Sigmoid colon (tissue), 7 donors: ENCODE measurements around the gene CEACAM16. TPM values are rescaled to one million over a fixed set of nuclear protein-coding genes. Genes with fewer than 3 reads are reported as not detected.
"Not testable (repeated sequence)": the region's sequence is repeated elsewhere in the genome, so short reads cannot be mapped to it uniquely, and the experiment has no call there.

Source experiments
- DNase-seq: peaks from one replicate; pipeline ENCODE4 v3.0.0-alpha.2; 2019
- H3K27ac ChIP-seq, 4 donors: fragments of 200-600 bp; sonication (generic); one replicate each; pipeline ENCODE4 v1.5.1; 2016 to 2019; ENCODE audit warnings: mild to moderate bottlenecking in 1 of 4
- H3K27me3 ChIP-seq, 3 donors: fragments of 200-600 bp; sonication (generic); one replicate each; pipeline ENCODE4 v1.5.1; 2019; ENCODE audit warnings: mild to moderate bottlenecking in 1 of 3
- H3K36me3 ChIP-seq, 4 donors: fragments of 200-600 bp; sonication (generic); one replicate each; pipeline ENCODE4 v1.5.1; 2016 to 2019
- H3K4me1 ChIP-seq, 4 donors: fragments of 200-600 bp; sonication (generic); one replicate each; pipeline ENCODE4 v1.5.1; 2017 to 2019
- H3K4me3 ChIP-seq, 4 donors: fragments of 200-600 bp; sonication (generic); one replicate each; pipeline ENCODE4 v1.5.1; 2017 to 2019; ENCODE audit warnings: mild to moderate bottlenecking in 2 of 4, moderate library complexity in 1 of 4
- H3K9me3 ChIP-seq, 4 donors: fragments of 200-600 bp in 3 of 4; sonication (generic) in 3 of 4; one replicate each; pipeline versions ENCODE4 v1.5.1 to v1.6.1; 2013 to 2019
- EP300 ChIP-seq, 4 donors: sonication (generic); formaldehyde crosslinking; IDR thresholded peaks; one replicate each; pipeline ENCODE4 v1.6.1; 2017; ENCODE audit warnings: antibody characterized with exemption in 4 of 4
- POLR2A ChIP-seq, 2 donors: fragments of 450-650 bp; IDR thresholded peaks; one replicate each; pipeline ENCODE4 v1.6.1; 2016; ENCODE audit warnings: antibody characterized with exemption in 2 of 2, mild to moderate bottlenecking in 2 of 2, moderate library complexity in 2 of 2
- POLR2AphosphoS5 ChIP-seq, 4 donors: sonication (generic); formaldehyde crosslinking; IDR thresholded peaks; one replicate each; pipeline ENCODE4 v1.6.1; 2017; ENCODE audit warnings: antibody characterized with exemption in 4 of 4
- WGBS, 2 donors: extraction: QIAGEN DNeasy Blood & Tissue Kit; methylation state at CpG; one replicate each; pipeline ENCODE4 v1.1.7; 2013; 5-methylcytosine and 5-hydroxymethylcytosine counted together
- intact Hi-C: fragments of 100-400 bp; cut with DNase I; formaldehyde crosslinking; loops from one replicate; pipeline ENCODE4 v1.15.1; 2023
- polyA plus RNA-seq, 3 donors: library from polyadenylated mRNA; stranded (reverse); fragments of 200-250 nt; gene quantifications; one replicate each; pipeline ENCODE4 v1.2.3, GENCODE V29; 2013
- total RNA-seq, 4 donors: library from RNA; depleted of rRNA; stranded (reverse); fragments of >200 nt; gene quantifications; one replicate each; pipeline ENCODE4 v1.1.0, GENCODE V29; 2016
- TF ChIP-seq, protein P1 (sequence below), 4 experiments: fragments of 450-650 bp in 3 of 4; fragments of 200-600 bp in 1 of 4; IDR thresholded peaks; one replicate each; pipeline ENCODE4 v1.5.1; 2016 to 2019; ENCODE audit warnings: antibody characterized with exemption in 4 of 4, mild to moderate bottlenecking in 3 of 4, moderate library complexity in 2 of 4
- donor health status: healthy with polysubstance abuse.
- donor health status: Bipolar disorder and iron deficiency.
- donor health status: healthy.

CEACAM16 gene
- total and polyA plus RNA-seq, 7 donors = not detected

DNA sequence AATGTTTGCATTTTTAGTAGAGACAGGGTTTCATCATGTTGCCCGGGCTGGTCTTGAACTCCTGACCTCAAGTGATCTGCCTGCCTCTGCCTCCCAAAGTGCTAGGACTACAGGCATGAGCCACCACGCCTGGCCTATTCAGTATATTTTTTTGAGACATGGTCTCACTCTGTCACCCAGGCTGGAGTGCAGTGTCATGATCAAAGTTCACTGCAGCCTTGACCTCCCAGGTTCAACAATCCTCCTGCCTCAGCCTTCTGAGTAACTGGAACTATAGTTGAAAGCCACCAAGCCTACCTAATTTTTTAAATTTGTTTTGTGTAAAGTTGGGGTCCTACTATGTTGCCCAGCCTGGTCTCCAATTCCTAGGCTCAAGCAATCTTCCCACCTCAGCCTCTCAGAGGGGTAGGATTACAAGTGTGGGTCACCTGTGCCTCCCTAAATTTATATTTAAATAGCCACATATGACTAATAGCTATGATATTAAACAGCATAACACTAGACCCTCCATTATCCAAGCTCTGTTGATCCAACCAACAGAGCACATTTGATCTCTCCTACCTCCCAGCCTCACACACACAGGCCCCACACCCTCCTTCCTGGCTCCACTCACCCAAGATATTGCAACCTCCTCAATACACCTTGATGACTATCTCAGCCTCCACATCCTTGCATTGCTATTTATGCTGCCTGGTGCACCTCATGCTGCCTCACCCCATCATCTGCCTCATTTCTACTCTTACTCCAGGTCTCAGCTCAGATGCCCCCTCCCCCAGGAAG, 29.8 kb upstream of the CEACAM16 start:
- Histone ChIP-seq H3K4me3 (no peak overlapping the region), H3K27ac (no peak overlapping the region), H3K27me3 (no peaks in the 10 kb centered on the region), H3K9me3 (no peaks in the 10 kb centered on the region), H3K36me3 (no peaks in the 10 kb centered on the region), H3K4me1 (no peaks in the 10 kb centered on the region)
- no peak for TF ChIP-seq POLR2AphosphoS5 (IDR thresholded peaks at IDR 0.05)
- TF ChIP-seq EP300 (IDR thresholded peaks at IDR 0.05) = no peak
- TF ChIP-seq, protein P1, sequence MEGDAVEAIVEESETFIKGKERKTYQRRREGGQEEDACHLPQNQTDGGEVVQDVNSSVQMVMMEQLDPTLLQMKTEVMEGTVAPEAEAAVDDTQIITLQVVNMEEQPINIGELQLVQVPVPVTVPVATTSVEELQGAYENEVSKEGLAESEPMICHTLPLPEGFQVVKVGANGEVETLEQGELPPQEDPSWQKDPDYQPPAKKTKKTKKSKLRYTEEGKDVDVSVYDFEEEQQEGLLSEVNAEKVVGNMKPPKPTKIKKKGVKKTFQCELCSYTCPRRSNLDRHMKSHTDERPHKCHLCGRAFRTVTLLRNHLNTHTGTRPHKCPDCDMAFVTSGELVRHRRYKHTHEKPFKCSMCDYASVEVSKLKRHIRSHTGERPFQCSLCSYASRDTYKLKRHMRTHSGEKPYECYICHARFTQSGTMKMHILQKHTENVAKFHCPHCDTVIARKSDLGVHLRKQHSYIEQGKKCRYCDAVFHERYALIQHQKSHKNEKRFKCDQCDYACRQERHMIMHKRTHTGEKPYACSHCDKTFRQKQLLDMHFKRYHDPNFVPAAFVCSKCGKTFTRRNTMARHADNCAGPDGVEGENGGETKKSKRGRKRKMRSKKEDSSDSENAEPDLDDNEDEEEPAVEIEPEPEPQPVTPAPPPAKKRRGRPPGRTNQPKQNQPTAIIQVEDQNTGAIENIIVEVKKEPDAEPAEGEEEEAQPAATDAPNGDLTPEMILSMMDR (IDR thresholded peaks at IDR 0.05) = no peak
- no peak for TF ChIP-seq POLR2A (IDR thresholded peaks at IDR 0.05)
- intact Hi-C loops = no loop called here
- DNase-seq = no peak
- WGBS, 2 donors = 80 to 92% methylated on average over 2 of the region's 2 CpGs

DNA sequence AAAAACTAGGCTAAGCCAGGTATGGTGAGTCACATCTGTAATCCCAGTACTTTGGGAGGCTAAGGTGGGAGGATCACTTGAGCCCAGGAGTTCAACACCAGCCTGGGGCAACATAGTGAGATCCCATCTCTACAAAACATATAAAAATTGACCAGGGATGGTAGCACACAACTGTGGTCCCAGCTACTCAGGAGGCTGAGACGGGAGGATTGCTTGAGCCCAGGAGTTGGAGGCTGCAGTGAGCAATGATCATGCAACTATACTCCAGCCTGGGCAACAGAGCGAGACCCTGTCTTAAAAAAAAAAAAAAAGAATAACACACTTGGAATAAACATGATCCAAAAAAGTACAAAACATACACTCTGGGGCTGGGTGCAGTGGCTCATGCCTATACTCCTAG, 28.9 kb upstream of the CEACAM16 start:
- H3K27me3 ChIP-seq, H3K36me3 ChIP-seq, DNase-seq, intact Hi-C loops, H3K4me1 ChIP-seq, H3K27ac ChIP-seq, H3K9me3 ChIP-seq, H3K4me3 ChIP-seq: not testable (repeated sequence)
- WGBS, 2 donors = 97 to 99% methylated on average over 2 of the region's 2 CpGs

DNA sequence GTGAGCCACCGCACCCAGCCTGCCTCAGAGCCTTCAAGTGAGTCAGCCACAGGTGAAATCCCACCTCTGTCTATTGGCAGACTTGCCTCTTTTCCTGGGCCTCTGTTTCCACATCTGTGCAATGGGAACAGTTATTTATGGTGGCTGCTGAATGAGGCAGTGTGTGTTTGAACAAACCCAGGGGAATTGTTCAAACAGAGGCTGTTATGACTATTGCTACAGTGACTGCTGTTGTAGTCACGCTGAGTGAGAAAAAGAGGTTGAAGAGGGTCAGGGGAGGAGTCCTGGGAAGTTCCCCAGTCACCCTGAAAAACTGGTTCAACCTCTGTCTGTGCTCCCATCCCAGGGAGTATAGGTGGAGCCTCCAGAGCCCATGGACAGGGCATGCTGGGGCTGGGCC, 27.6 kb upstream of the CEACAM16 start, which contains the start of gene CEACAM19:
TSS of gene CEACAM19 (plus strand) at position 83 of the 400 bp plus-strand sequence. CDS start 450 bp downstream, outside the sequence.
- no peaks in the 10 kb centered on the region for H3K27me3 ChIP-seq
- H3K4me1 ChIP-seq = no peaks in the 10 kb centered on the region
- intact Hi-C loops = no loop called here
- H3K27ac ChIP-seq = no peak within 1 kb of the TSS
- no peak within 1 kb of the TSS for H3K4me3 ChIP-seq
- no peaks in the 10 kb centered on the region for H3K9me3 ChIP-seq
- 56 to 72% methylated on average over 2 of the region's 2 CpGs for WGBS, 2 donors
- DNase-seq = no peak
- H3K36me3 ChIP-seq = no peaks in the 10 kb centered on the region
- TF ChIP-seq EP300 (IDR thresholded peaks at IDR 0.05) (no peak), POLR2A (IDR thresholded peaks at IDR 0.05) (no peak), POLR2AphosphoS5 (IDR thresholded peaks at IDR 0.05) (no peak)
- TF ChIP-seq, protein P1 (IDR thresholded peaks at IDR 0.05) = no peak

DNA sequence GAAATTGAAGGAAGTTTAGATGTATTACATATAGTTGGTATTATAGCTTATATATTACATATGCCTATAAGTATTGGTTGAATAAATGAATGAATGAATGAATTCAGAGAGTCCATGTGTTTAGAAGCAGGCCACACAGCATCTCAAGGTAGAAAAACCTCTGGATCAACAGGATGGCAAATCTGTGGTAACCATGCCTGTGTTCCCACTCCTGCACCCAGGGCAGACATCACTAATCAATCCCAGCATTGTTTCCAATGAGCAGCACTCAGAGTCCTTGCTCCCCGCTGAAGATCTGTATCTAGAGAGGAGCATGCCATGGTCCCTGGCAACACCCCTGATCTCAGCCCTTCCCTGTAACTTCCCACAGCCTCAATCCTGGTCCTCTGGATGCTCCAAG, 26.7 kb upstream of the CEACAM16 start:
- H3K27ac ChIP-seq = no peak overlapping the region
- TF ChIP-seq EP300 (IDR thresholded peaks at IDR 0.05) (no peak), POLR2A (IDR thresholded peaks at IDR 0.05) (no peak), POLR2AphosphoS5 (IDR thresholded peaks at IDR 0.05) (no peak)
- TF ChIP-seq, protein P1 (IDR thresholded peaks at IDR 0.05) = no peak
- no peaks in the 10 kb centered on the region for H3K9me3 ChIP-seq
- no peaks in the 10 kb centered on the region for H3K27me3 ChIP-seq
- no peaks in the 10 kb centered on the region for H3K4me1 ChIP-seq
- no peak for DNase-seq
- 84 to 88% methylated on average over 1 of the region's 1 CpG for WGBS, 2 donors
- H3K36me3 ChIP-seq = no peaks in the 10 kb centered on the region
- intact Hi-C loops = no loop called here
- no peak overlapping the region for H3K4me3 ChIP-seq

DNA sequence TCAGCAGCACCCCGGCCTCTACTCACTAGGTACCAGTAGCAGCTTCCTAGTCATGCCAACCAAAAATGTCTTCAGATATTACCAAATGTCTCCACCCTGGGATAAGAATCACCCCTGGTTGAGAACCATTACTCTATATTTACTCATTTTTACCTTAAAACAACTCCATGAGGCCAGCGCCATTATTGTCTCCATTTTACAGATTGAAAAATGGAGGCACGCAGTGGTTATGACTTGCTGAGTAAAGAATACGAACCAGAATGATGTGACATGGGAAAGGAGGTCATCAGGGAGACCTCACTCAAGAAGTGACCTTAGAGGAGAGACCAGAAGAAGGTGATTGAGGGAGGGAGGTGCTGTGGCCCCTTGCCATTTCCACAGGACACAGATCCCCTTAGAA, 25.4 kb upstream of the CEACAM16 start:
- DNase-seq = no peak
- H3K27me3 ChIP-seq = no peaks in the 10 kb centered on the region
- no peak overlapping the region for H3K27ac ChIP-seq
- no peaks in the 10 kb centered on the region for H3K36me3 ChIP-seq
- intact Hi-C loops = no loop called here
- TF ChIP-seq, protein P1 (IDR thresholded peaks at IDR 0.05) = no peak
- TF ChIP-seq EP300 (IDR thresholded peaks at IDR 0.05) = no peak
- no peak for TF ChIP-seq POLR2AphosphoS5 (IDR thresholded peaks at IDR 0.05)
- no peak for TF ChIP-seq POLR2A (IDR thresholded peaks at IDR 0.05)
- H3K4me1 ChIP-seq = no peaks in the 10 kb centered on the region
- no peak overlapping the region for H3K4me3 ChIP-seq
- 92 to 93% methylated on average over 4 of the region's 4 CpGs for WGBS, 2 donors
- H3K9me3 ChIP-seq = no peaks in the 10 kb centered on the region
